Measurements from ENCODE around the gene PELI1.
A peak's percentile ranks its signal among the peaks of the same experiment; 100 is the strongest.

PELI1 gene

GRCh38 chr2:64124168-64124567 is 20.1 kb downstream of the PELI1 start:
- H4K20me1 ChIP-seq: peaks cover 0 to 100% (median 43%) of the 10 kb centered on the region in 11 experiments; a peak in 16 of 22 replicates
- H3K27ac ChIP-seq: no peak overlapping the region
- TF ChIP-seq Cebpa-rat (IDR thresholded peaks at IDR 0.05): no peak
- H3K4me1 ChIP-seq: peaks cover 0 to 89% (median 0%) of the 10 kb centered on the region in 10 experiments; a peak in 7 of 20 replicates
- no peak overlapping the region for H3K9ac ChIP-seq
- H3K4me2 ChIP-seq: peak overlapping the region in 1 of 11 experiments; percentile 31; a peak in 1 of 22 replicates
- H3K36me3 ChIP-seq: peaks cover 0 to 93% (median 18%) of the 10 kb centered on the region in 11 experiments; a peak in 12 of 22 replicates
- H3K9me3 ChIP-seq (replicated peaks in 1 of 11): peaks cover 0 to 25% (median 12%) of the 10 kb centered on the region in 11 experiments; a peak in 13 of 22 replicates
- no peaks in the 10 kb centered on the region for H3K27me3 ChIP-seq
- H3K4me3 ChIP-seq: no peak overlapping the region

GRCh38 chr2:64123740-64124139 is 20.5 kb downstream of the PELI1 start:
- H4K20me1 ChIP-seq: peaks cover 0 to 100% (median 47%) of the 10 kb centered on the region in 11 experiments; a peak in 16 of 22 replicates
- H3K9me3 ChIP-seq (replicated peaks in 1 of 11): peaks cover 0 to 25% (median 12%) of the 10 kb centered on the region in 11 experiments; a peak in 13 of 22 replicates
- no peak for TF ChIP-seq Cebpa-rat (IDR thresholded peaks at IDR 0.05)
- no peak overlapping the region; a peak in 1 of 22 replicates for H3K4me2 ChIP-seq
- peaks cover 0 to 94% (median 18%) of the 10 kb centered on the region in 11 experiments; a peak in 12 of 22 replicates for H3K36me3 ChIP-seq
- H3K4me1 ChIP-seq: peaks cover 0 to 89% (median 0%) of the 10 kb centered on the region in 10 experiments; a peak in 6 of 20 replicates
- H3K27ac ChIP-seq: no peak overlapping the region
- H3K27me3 ChIP-seq: no peaks in the 10 kb centered on the region
- no peak overlapping the region for H3K9ac ChIP-seq
- no peak overlapping the region for H3K4me3 ChIP-seq

GRCh38 chr2:64122358-64122757 is 21.9 kb downstream of the PELI1 start:
- no peak overlapping the region for H3K9ac ChIP-seq
- H3K4me3 ChIP-seq: no peak overlapping the region
- H3K27ac ChIP-seq: no peak overlapping the region
- H3K36me3 ChIP-seq: peaks cover 0 to 96% (median 18%) of the 10 kb centered on the region in 11 experiments; a peak in 12 of 22 replicates
- H3K27me3 ChIP-seq: no peaks in the 10 kb centered on the region
- H3K4me1 ChIP-seq: peaks cover 0 to 89% (median 0%) of the 10 kb centered on the region in 10 experiments; a peak in 6 of 20 replicates
- H3K4me2 ChIP-seq: no peak overlapping the region
- peaks cover 0 to 25% (median 12%) of the 10 kb centered on the region in 11 experiments; a peak in 13 of 22 replicates for H3K9me3 ChIP-seq (replicated peaks in 1 of 11)
- H4K20me1 ChIP-seq: peaks cover 0 to 100% (median 53%) of the 10 kb centered on the region in 11 experiments; a peak in 16 of 22 replicates
- no peak for TF ChIP-seq Cebpa-rat (IDR thresholded peaks at IDR 0.05)

GRCh38 chr2:64120928-64121327 is 23.3 kb downstream of the PELI1 start:
- Histone ChIP-seq H3K9ac (0 out of 22 replicates have a peak overlapping the region, but pooled peaks of 1 of the 11 experiments have one; percentile 12), H3K27me3 (no peaks in the 10 kb centered on the region), H3K27ac (no peak overlapping the region), H3K4me3 (no peak overlapping the region), H3K4me1 (peaks cover 0 to 89% (median under 1%) of the 10 kb centered on the region in 10 experiments; a peak in 8 of 20 replicates), H3K36me3 (peaks cover 0 to 89% (median 5%) of the 10 kb centered on the region in 11 experiments; a peak in 11 of 22 replicates), H3K4me2 (peak overlapping the region in 2 of 11 experiments; percentile 22 to 35; a peak in 3 of 22 replicates), H4K20me1 (peaks cover 0 to 100% (median 51%) of the 10 kb centered on the region in 11 experiments; a peak in 16 of 22 replicates), H3K9me3 (replicated peaks in 1 of 11) (peaks cover 0 to 19% (median 7%) of the 10 kb centered on the region in 11 experiments; a peak in 12 of 22 replicates)
- TF ChIP-seq Cebpa-rat (IDR thresholded peaks at IDR 0.05): no peak

- Histone ChIP-seq H3K27ac (no peak overlapping the region), H3K4me1 (peaks cover 0 to 90% (median 3%) of the 10 kb centered on the region in 10 experiments; a peak in 9 of 20 replicates), H3K27me3 (no peaks in the 10 kb centered on the region), H3K4me2 (peak overlapping the region in 2 of 11 experiments; percentile 35 to 84; a peak in 4 of 22 replicates), H3K9ac (0 out of 22 replicates have a peak overlapping the region, but pooled peaks of 1 of the 11 experiments have one; percentile 12), H4K20me1 (peaks cover 0 to 100% (median 60%) of the 10 kb centered on the region in 11 experiments; a peak in 16 of 22 replicates), H3K4me3 (no peak overlapping the region), H3K36me3 (peaks cover 0 to 80% (median 0%) of the 10 kb centered on the region in 11 experiments; a peak in 7 of 22 replicates), H3K9me3 (replicated peaks in 1 of 11) (peaks cover 0 to 13% (median 7%) of the 10 kb centered on the region in 11 experiments; a peak in 9 of 22 replicates)
- no peak for TF ChIP-seq Cebpa-rat (IDR thresholded peaks at IDR 0.05)
Measured at GRCh38 chr2:64120008-64120407, 24.2 kb downstream of the PELI1 start.

- Histone ChIP-seq H3K27ac (no peak overlapping the region), H3K27me3 (no peaks in the 10 kb centered on the region), H3K9me3 (replicated peaks in 1 of 11) (peaks cover 0 to 10% (median 5%) of the 10 kb centered on the region in 11 experiments; a peak in 8 of 22 replicates), H3K9ac (0 out of 22 replicates have a peak overlapping the region, but pooled peaks of 1 of the 11 experiments have one; percentile 41), H4K20me1 (peaks cover 0 to 100% (median 65%) of the 10 kb centered on the region in 11 experiments; a peak in 16 of 22 replicates), H3K4me3 (no peak overlapping the region), H3K4me2 (peak overlapping the region in 2 of 11 experiments; percentile 47 to 84; a peak in 3 of 22 replicates), H3K4me1 (peaks cover 0 to 92% (median 3%) of the 10 kb centered on the region in 10 experiments; a peak in 9 of 20 replicates), H3K36me3 (peaks cover 0 to 76% (median 0%) of the 10 kb centered on the region in 11 experiments; a peak in 7 of 22 replicates)
- no peak for TF ChIP-seq Cebpa-rat (IDR thresholded peaks at IDR 0.05)
Measured at GRCh38 chr2:64119369-64119768, 24.9 kb downstream of the PELI1 start.

- peaks cover 0 to 98% (median 3%) of the 10 kb centered on the region in 10 experiments; a peak in 9 of 20 replicates for H3K4me1 ChIP-seq
- H3K9me3 ChIP-seq (replicated peaks in 1 of 11): no peaks in the 10 kb centered on the region
- H3K36me3 ChIP-seq: peaks cover 0 to 53% (median 0%) of the 10 kb centered on the region in 11 experiments; a peak in 6 of 22 replicates
- TF ChIP-seq Cebpa-rat (IDR thresholded peaks at IDR 0.05): no peak
- peaks cover 0 to 100% (median 52%) of the 10 kb centered on the region in 11 experiments; a peak in 15 of 22 replicates for H4K20me1 ChIP-seq
- peak overlapping the region in 4 of 11 experiments; percentile 45 to 59 (median 52); a peak in 7 of 22 replicates for H3K27ac ChIP-seq
- no peak overlapping the region for H3K4me3 ChIP-seq
- peak overlapping the region in 3 of 11 experiments; percentile 2 to 25 (median 24); a peak in 2 of 22 replicates for H3K9ac ChIP-seq
- no peaks in the 10 kb centered on the region for H3K27me3 ChIP-seq
- peak overlapping the region in 4 of 11 experiments; percentile 41 to 84 (median 70); a peak in 8 of 22 replicates for H3K4me2 ChIP-seq
Measured at GRCh38 chr2:64115808-64116598, 28.2 kb downstream of the PELI1 start.

- Histone ChIP-seq H3K4me1 (peaks cover 0 to 98% (median 3%) of the 10 kb centered on the region in 10 experiments; a peak in 9 of 20 replicates), H3K27ac (peak overlapping the region in 1 of 11 experiments; percentile 59; a peak in 3 of 22 replicates), H3K27me3 (no peaks in the 10 kb centered on the region), H3K4me3 (no peak overlapping the region), H3K9ac (no peak overlapping the region), H3K4me2 (peak overlapping the region in 3 of 11 experiments; percentile 59 to 84 (median 80); a peak in 6 of 22 replicates), H3K9me3 (replicated peaks in 1 of 11) (no peaks in the 10 kb centered on the region), H3K36me3 (peaks cover 0 to 51% (median 0%) of the 10 kb centered on the region in 11 experiments; a peak in 6 of 22 replicates), H4K20me1 (peaks cover 0 to 100% (median 52%) of the 10 kb centered on the region in 11 experiments; a peak in 15 of 22 replicates)
- TF ChIP-seq Cebpa-rat (IDR thresholded peaks at IDR 0.05): no peak
Measured at GRCh38 chr2:64114912-64115277, 29.3 kb downstream of the PELI1 start.
